ENCODE results near the gene MAGI1.
"Not testable (repeated sequence)": the region's sequence is repeated elsewhere in the genome, so short reads cannot be mapped to it uniquely, and the experiment has no call there.

The MAGI1 gene

GRCh38 chr3:65896321-65896720 is 142.4 kb downstream of the MAGI1 start:
- DNase-seq, result no peak

GRCh38 chr3:65894679-65895453 is 143.9 kb downstream of the MAGI1 start:
- DNase-seq, result no peak

DNA sequence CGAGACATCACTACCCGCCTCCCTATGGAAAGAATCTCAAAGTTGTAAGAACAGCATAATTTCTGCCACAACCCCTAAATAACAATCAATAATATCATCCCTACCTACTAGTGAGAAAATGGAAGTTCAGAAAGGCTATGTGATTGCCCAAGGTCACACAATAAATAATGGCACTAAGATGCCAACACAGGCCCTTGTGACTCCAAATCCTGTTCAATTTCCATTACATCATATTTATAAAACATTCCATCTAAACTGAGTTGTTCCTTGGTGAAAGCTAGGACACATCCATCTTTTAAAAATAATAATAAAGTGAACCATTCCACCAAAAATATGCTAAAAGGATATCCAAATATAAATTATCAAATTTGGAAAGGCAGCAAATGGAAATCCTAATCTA is 144.6 kb downstream of the MAGI1 start:
- DNase-seq, result no peak

DNA sequence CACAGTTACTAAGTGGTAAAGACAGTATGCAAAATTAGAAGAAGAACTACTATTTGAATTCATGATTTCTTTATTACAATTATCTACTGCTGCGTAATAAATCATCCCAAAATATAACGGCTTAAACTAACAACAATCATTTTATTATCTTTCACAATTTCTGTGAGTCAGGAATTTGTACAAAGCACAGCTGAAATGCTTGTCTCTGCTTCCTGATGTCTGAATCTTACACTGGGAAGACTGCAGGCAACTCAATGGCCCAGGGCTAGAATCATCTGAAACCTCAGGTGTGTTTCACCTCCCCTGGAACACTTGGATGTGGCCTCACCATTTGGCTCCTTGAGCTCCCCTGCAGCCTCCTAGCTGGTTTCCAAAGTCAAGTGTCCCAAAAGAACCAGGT is 145.1 kb downstream of the MAGI1 start:
- DNase-seq, result no peak

GRCh38 chr3:65891477-65891876 is 147.2 kb downstream of the MAGI1 start:
- not testable (repeated sequence) for DNase-seq

GRCh38 chr3:65890328-65890727 is 148.4 kb downstream of the MAGI1 start:
- no peak for DNase-seq

- no peak for DNase-seq
Observed at GRCh38 chr3:65889707-65890099, 149.0 kb downstream of the MAGI1 start.

- no peak for DNase-seq
Observed at GRCh38 chr3:65888980-65889706, 149.6 kb downstream of the MAGI1 start.

DNA sequence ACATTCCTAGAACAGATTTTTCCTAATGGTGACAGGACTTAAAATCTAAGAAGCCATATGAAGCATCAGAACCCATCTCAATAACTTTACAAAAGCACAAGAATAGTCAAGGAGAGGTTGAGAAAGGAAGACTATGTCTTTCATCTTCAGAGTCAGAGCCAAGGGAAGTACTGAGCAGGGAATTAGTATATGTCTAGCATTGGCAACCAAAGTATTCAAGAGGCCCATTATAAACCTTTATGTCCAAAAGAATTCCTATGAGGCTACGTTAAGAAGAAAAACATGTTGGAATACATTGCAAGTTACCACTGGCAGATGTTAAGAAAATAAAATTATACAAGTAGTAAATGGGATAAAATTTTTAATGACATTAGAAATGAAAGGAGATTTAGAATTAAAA is 150.5 kb downstream of the MAGI1 start:
- DNase-seq, result no peak

DNA sequence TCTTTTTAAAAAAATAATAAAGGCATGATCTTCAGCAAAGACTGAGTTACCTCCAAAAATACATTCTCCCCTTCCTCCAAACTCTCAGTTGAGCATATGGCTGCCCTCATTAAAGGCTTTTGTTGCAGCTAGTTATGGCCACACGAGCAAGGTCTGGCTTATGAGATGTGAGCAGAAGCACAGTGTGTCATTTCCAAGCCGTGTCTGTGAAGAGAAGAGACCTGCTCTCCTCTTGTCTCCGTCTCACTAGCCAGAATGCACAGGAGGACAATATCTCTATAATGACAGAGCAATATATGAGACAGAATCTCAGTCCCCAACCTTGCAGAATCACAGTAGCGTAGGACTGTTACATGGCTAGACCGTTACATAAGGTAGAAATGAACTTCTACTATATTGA is 152.3 kb downstream of the MAGI1 start:
- no peak for DNase-seq

GRCh38 chr3:65884071-65884470 is 154.6 kb downstream of the MAGI1 start:
- no peak for DNase-seq

DNA sequence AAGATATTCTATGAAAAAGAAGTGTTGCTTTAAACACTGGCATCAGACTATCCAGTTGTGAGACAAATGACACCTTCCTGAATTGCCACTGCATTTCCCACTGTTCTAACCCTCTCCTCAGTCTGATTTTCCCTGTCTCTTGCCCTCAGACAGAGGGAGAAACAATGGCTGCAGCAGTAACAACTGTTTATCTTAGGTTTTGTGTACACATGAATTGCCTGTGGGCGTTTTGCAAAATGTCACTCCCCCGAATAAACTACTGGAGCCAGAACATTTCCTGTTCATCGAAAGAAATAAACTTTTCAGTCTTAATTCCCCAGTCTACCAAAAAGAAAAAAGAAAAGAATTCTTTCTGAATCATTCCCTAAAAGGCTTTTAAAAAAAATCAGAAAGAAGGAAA is 155.1 kb downstream of the MAGI1 start:
- peak; percentile 39 for DNase-seq

DNA sequence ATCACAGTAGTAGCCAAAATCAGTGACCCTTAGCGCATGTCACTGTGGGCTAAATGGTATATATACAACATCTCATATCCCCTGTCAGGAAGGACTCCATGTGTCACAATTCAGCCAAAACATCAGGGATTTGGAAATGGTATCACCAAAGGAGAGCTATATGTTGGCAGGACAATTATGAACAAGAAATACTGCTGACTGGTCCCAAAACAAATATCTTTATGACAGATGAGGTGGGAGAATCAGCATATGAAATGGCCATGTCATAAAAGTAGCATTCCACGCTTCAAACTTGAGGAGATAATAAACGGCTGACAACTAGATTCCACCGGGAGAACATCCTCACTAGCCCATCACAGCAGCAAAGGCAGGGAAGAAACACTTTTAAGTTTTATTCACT is 158.4 kb downstream of the MAGI1 start:
- DNase-seq, result no peak

GRCh38 chr3:65879372-65879771 is 159.3 kb downstream of the MAGI1 start:
- DNase-seq, result no peak

- DNase-seq, result no peak
Observed at GRCh38 chr3:65878831-65879230, 159.9 kb downstream of the MAGI1 start.

DNA sequence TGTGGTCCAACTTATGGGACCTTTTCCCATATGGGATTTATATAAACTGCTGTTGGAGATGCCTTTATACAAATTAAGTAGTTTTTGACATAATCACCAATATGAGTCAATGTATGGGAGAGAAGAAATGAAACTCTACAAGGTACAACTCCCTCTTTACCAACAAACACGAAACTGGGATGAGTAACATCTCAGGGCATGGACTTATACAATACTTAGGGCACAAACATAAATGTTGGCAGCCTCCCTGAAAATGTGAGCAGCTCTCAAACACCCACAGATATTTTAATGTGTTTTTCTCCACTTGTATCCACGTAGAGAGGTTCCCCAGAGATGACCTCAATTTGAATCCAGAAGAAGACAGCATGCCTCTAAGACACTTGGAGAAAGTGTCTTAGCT is 161.6 kb downstream of the MAGI1 start:
- no peak for DNase-seq

DNA sequence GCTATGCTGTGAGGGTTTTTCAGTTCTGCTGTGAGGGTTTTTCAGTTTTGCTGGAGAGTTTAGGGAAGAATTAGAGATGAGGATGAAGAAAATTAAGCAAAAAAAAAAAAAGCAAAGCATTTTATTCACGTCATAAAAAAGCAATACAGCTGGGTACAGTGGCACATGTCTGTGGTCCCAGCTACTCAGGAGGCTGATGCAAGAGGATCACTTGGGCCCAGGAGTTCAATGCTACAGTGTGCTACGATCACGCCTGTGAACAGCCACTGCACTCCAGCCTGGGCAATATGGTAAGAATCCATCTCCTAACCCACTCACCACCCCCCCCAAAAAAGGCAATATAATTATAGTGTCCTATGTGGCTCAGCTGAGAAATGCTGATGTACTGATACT is 162.7 kb downstream of the MAGI1 start:
- no peak for DNase-seq

DNA sequence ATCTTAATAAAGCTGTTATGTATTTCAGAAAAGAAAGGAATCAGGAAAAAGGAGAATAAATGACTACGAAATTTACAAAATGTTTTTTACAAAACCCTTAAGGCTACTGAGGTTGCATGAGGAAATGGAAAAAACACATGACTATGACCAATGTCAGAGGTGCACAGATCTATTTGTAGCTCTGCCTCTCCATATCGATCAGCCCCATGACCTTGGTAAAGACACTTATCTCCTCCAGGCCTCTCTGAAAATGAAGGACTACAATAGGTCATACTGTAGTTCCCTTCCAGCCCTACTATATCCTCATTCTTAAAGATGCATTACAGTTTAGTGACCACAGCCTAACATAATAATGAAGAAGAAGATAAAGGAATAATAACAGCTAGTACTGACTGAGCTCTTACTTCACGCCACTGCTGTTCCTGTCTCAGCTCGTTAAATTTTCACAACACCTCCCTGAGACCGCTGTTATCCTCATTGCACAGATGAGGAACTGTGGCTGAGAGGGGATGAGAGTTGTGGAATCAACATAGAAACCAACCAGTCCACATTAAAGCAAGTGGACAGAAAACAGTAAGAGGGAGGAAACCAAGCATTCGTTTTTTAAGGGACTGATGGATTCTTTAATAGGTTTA is 163.2 kb downstream of the MAGI1 start:
- no peak for DNase-seq

DNA sequence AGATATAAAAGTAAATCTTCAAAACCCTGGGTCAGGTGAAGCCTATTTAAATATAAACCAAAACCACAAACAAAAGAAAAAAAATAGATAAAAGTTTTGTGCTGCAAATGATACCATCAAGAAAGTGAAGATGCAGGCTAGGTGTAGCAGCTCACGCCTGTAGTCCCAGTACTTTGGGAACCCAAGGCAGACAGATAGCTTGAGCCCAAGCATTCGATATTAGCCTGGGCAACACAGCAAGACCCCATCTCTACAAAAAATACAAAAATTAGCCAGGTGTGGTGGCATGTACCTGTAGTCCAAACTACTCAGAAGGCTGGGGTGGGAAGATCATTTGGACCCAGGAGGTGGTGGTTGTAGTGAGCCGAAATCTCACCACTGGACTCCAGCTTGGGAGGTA is 164.8 kb downstream of the MAGI1 start:
- no peak for DNase-seq

DNA sequence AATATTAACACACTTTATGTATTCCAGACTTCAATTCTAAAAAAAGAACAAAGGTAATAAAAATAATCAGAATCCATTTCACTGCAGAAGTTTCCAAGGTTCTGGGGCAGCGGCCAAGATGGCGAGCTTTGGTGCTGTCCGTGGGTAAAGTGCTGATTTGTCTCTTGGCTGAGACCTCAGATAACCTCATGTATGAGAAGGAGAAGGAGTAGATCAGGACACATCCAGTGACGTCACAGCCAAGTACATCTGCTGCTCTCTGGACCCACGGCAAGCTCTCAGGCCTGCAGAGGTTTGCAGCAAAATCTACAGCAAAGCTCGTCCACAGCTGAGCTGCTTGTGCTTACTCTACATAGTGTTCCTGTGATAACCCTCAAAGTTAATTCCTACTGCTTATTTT is 165.7 kb downstream of the MAGI1 start:
- DNase-seq, result no peak

- DNase-seq, result peak; percentile 65
Observed at GRCh38 chr3:65871305-65872141, 167.2 kb downstream of the MAGI1 start.

GRCh38 chr3:65869798-65870197 is 168.9 kb downstream of the MAGI1 start:
- DNase-seq, result no peak
